H1 (cell line): Measurements from ENCODE around the gene FHIT. TPM values are rescaled to one million over a fixed set of nuclear protein-coding genes. Genes with fewer than 3 reads are reported as not detected.

Source experiments
- CTCF ChIA-PET: fragments of 300-600 bp; sonication (Branson Sonifier 250); formaldehyde crosslinking; loops from one replicate; lab custom pipeline; 2021; ENCODE audit not compliant: partially characterized antibody; lab: Charles Lee
- POLR2A ChIA-PET: fragments of 300-600 bp; sonication (Branson Sonifier 250); formaldehyde crosslinking; loops from one replicate; lab custom pipeline; 2021; ENCODE audit warnings: inconsistent platforms; ENCODE audit not compliant: partially characterized antibody; lab: Charles Lee
- DNase-seq, 2 experiments: peaks; one replicate each; pipeline versions ENCODE4 v3.0.0 to v3.0.0-alpha.2; 2010 to 2022; ENCODE audit warnings: low spot score in 2 of 2, low read depth in 1 of 2, mixed read lengths in 1 of 2
- FAIRE-seq: peaks from 2 replicates; lab custom pipeline; 2011; peaks lifted over from hg19 to GRCh38; lab: Jason Lieb, UNC
- H2AFZ ChIP-seq: 2 replicates; pipeline ENCODE4 v1.8.1; 2012; ENCODE audit warnings: low read length, inconsistent platforms
- H2AK5ac ChIP-seq: 2 replicates; pipeline ENCODE4 v1.6.1; 2013; ENCODE audit warnings: low read depth, low read length
- H2BK120ac ChIP-seq: replicated peaks from 2 replicates; pipeline ENCODE3; 2013; ENCODE audit warnings: low read depth, low read length, inconsistent platforms
- H2BK12ac ChIP-seq: 2 replicates; pipeline ENCODE4 v1.6.1; 2013; ENCODE audit warnings: low read depth, low read length
- H2BK15ac ChIP-seq: 2 replicates; pipeline ENCODE4 v1.6.1; 2013; ENCODE audit warnings: low read length
- H2BK20ac ChIP-seq: 2 replicates; pipeline ENCODE4 v1.6.1; 2013; ENCODE audit warnings: low read length
- H2BK5ac ChIP-seq: 2 replicates; pipeline ENCODE4 v1.6.1; 2013; ENCODE audit warnings: low read depth, low read length
- H3K14ac ChIP-seq: 2 replicates; pipeline ENCODE4 v1.6.1; 2013; ENCODE audit warnings: inconsistent platforms; ENCODE audit not compliant: insufficient read length
- H3K18ac ChIP-seq: 2 replicates; pipeline ENCODE4 v1.6.1; 2013; ENCODE audit warnings: low read length; ENCODE audit errors: extremely low read depth
- H3K23ac ChIP-seq: 2 replicates; pipeline ENCODE4 v1.6.1; 2013; ENCODE audit warnings: inconsistent platforms; ENCODE audit not compliant: insufficient read length
- H3K23me2 ChIP-seq: 2 replicates; pipeline ENCODE4 v1.6.1; 2013; ENCODE audit warnings: low read depth, low read length
- H3K27ac ChIP-seq: 2 replicates; pipeline ENCODE4 v1.6.1; 2011; ENCODE audit warnings: low read depth, low read length, inconsistent platforms
- H3K27me3 ChIP-seq, 4 experiments: replicated peaks in 1 of 4; 1 replicate in 1 of 4; 2 replicates in 3 of 4; pipeline versions ENCODE4 v1.6.1 to v1.8.1; 2011 to 2013; ENCODE audit warnings: low read length in 3 of 4, mild to moderate bottlenecking in 3 of 4, inconsistent platforms in 2 of 4, mixed read lengths in 2 of 4, moderate library complexity in 1 of 4; ENCODE audit not compliant: control insufficient read depth in 3 of 4, insufficient read depth in 3 of 4; ENCODE audit errors: extremely low read depth in 1 of 4
- H3K36me3 ChIP-seq, 4 experiments: 2 replicates each; pipeline versions ENCODE4 v1.6.1 to v1.8.1; 2011 to 2013; ENCODE audit warnings: mild to moderate bottlenecking in 4 of 4, low read length in 3 of 4, moderate library complexity in 2 of 4, control low read depth in 1 of 4, inconsistent platforms in 1 of 4; ENCODE audit not compliant: insufficient read depth in 4 of 4, control insufficient read depth in 2 of 4
- H3K4ac ChIP-seq: replicated peaks from 2 replicates; pipeline ENCODE3; 2013; ENCODE audit warnings: low read length, low read depth, mixed read lengths, inconsistent platforms; ENCODE audit not compliant: insufficient read length
- H3K4me1 ChIP-seq, 4 experiments: replicated peaks in 1 of 4; 1 replicate in 1 of 4; 2 replicates in 3 of 4; pipeline versions ENCODE4 v1.6.1 to v1.8.1; 2011 to 2013; ENCODE audit warnings: low read length in 3 of 4, inconsistent platforms in 2 of 4, mixed read lengths in 1 of 4; ENCODE audit not compliant: insufficient read depth in 4 of 4, control insufficient read depth in 3 of 4
- H3K4me2 ChIP-seq, 2 experiments: 2 replicates each; pipeline versions ENCODE4 v1.6.1 to v1.8.1; 2011 to 2013; ENCODE audit warnings: low read depth in 2 of 2, low read length in 2 of 2, control low read depth in 1 of 2, inconsistent platforms in 1 of 2, mild to moderate bottlenecking in 1 of 2; ENCODE audit not compliant: insufficient read depth in 1 of 2
- H3K4me3 ChIP-seq, 4 experiments: fragments of 200-600, 300-600 bp in 1 of 4; sonication (generic), shearing (Covaris generic), sonication (Bioruptor Twin) in 1 of 4; 2 replicates each; pipeline versions ENCODE4 v1.5.1 to v1.8.1; 2011 to 2016; ENCODE audit warnings: low read length in 4 of 4, low read depth in 3 of 4, control low read depth in 2 of 4, inconsistent platforms in 2 of 4, mild to moderate bottlenecking in 2 of 4, mixed read lengths in 1 of 4, moderate library complexity in 1 of 4; ENCODE audit not compliant: insufficient read depth in 2 of 4; ENCODE audit errors: extremely low read depth in 1 of 4
- H3K56ac ChIP-seq: replicated peaks from 2 replicates; pipeline ENCODE3; 2013; ENCODE audit warnings: low read depth, mild to moderate bottlenecking, mixed read lengths, low read length, inconsistent platforms; ENCODE audit not compliant: insufficient read length
- H3K79me1 ChIP-seq: 2 replicates; pipeline ENCODE4 v1.6.1; 2013; ENCODE audit warnings: low read depth, low read length, control low read depth
- H3K79me2 ChIP-seq, 2 experiments: 2 replicates each; pipeline versions ENCODE4 v1.6.1 to v1.8.1; 2012 to 2013; ENCODE audit warnings: low read length in 2 of 2, mild to moderate bottlenecking in 2 of 2, inconsistent platforms in 1 of 2; ENCODE audit not compliant: insufficient read depth in 2 of 2, control insufficient read depth in 1 of 2
- H3K9ac ChIP-seq, 4 experiments: replicated peaks in 1 of 4; 1 replicate in 1 of 4; 2 replicates in 3 of 4; pipeline versions ENCODE4 v1.6.1 to v1.8.1; 2011 to 2013; ENCODE audit warnings: low read depth in 3 of 4, low read length in 3 of 4, control low read depth in 2 of 4, mild to moderate bottlenecking in 2 of 4, moderate library complexity in 2 of 4, inconsistent platforms in 1 of 4; ENCODE audit errors: extremely low read depth in 1 of 4
- H3K9me3 ChIP-seq, 2 experiments: 2 replicates each; pipeline versions ENCODE4 v1.6.1 to v1.8.1; 2012 to 2013; ENCODE audit warnings: mild to moderate bottlenecking in 2 of 2, moderate library complexity in 2 of 2, control low read depth in 1 of 2, inconsistent platforms in 1 of 2, low read depth in 1 of 2, low read length in 1 of 2, mixed read lengths in 1 of 2; ENCODE audit not compliant: insufficient read depth in 2 of 2
- H4K20me1 ChIP-seq, 2 experiments: replicated peaks in 1 of 2; 2 replicates each; pipeline versions ENCODE3 to v1.8.1; 2011 to 2013; ENCODE audit warnings: inconsistent platforms in 2 of 2, low read length in 2 of 2, mild to moderate bottlenecking in 1 of 2; ENCODE audit not compliant: insufficient read depth in 2 of 2, control insufficient read depth in 1 of 2
- H4K5ac ChIP-seq: 2 replicates; pipeline ENCODE4 v1.6.1; 2013; ENCODE audit warnings: low read length, low read depth, mixed read lengths, inconsistent platforms; ENCODE audit not compliant: insufficient read length
- H4K8ac ChIP-seq: 2 replicates; pipeline ENCODE4 v1.8.0; 2013; ENCODE audit warnings: mild to moderate bottlenecking, moderate library complexity, low read length, inconsistent platforms; ENCODE audit not compliant: insufficient read depth; ENCODE audit errors: extremely low read depth
- H4K91ac ChIP-seq: replicated peaks from 2 replicates; pipeline ENCODE3; 2013; ENCODE audit warnings: low read length, mixed read lengths, inconsistent platforms; ENCODE audit not compliant: insufficient read length
- CREB1 ChIP-seq: IDR thresholded peaks from 2 replicates; pipeline ENCODE4 v1.6.1; 2012; ENCODE audit warnings: inconsistent platforms
- GTF2F1 ChIP-seq: IDR thresholded peaks from 2 replicates; pipeline ENCODE4 v1.6.1; 2012; ENCODE audit warnings: low read depth, low read length, improper control_type of control experiment, borderline replicate concordance
- HDAC2 ChIP-seq, 2 experiments: fragments of 300-600 bp in 1 of 2; sonication (generic) in 1 of 2; IDR thresholded peaks; 2 replicates each; pipeline ENCODE4 v1.6.1; 2011 to 2012; ENCODE audit warnings: low read depth in 2 of 2, low read length in 2 of 2, mild to moderate bottlenecking in 2 of 2, moderate library complexity in 2 of 2, borderline replicate concordance in 1 of 2, inconsistent platforms in 1 of 2
- HDAC6 ChIP-seq: IDR thresholded peaks from one replicate; pipeline ENCODE4 v1.7.1; 2012; ENCODE audit warnings: low read depth, mild to moderate bottlenecking, inconsistent platforms, low read length, moderate library complexity
- JUN ChIP-seq: IDR thresholded peaks from 2 replicates; pipeline ENCODE4 v1.6.1; 2011; ENCODE audit warnings: low read depth, mild to moderate bottlenecking, improper control_type of control experiment, low read length
- POLR2A ChIP-seq, 2 experiments: IDR thresholded peaks; 1 replicate in 1 of 2; 2 replicates in 1 of 2; pipeline ENCODE4 v1.6.1; 2011; ENCODE audit warnings: low read depth in 2 of 2, low read length in 2 of 2, mild to moderate bottlenecking in 2 of 2; ENCODE audit errors: control extremely low read depth in 1 of 2
- SIRT6 ChIP-seq: IDR thresholded peaks from one replicate; pipeline ENCODE4 v1.7.1; 2012; ENCODE audit warnings: low read length, inconsistent platforms
- SIX5 ChIP-seq: IDR thresholded peaks from 2 replicates; pipeline ENCODE4 v1.6.1; 2011; ENCODE audit warnings: mild to moderate bottlenecking, low read depth, low read length
- SRF ChIP-seq: IDR thresholded peaks from 2 replicates; pipeline ENCODE4 v1.6.1; 2011; ENCODE audit warnings: mild to moderate bottlenecking, low read depth, low read length, moderate library complexity
- TCF12 ChIP-seq: IDR thresholded peaks from 2 replicates; pipeline ENCODE4 v1.6.1; 2011; ENCODE audit warnings: low read depth, mild to moderate bottlenecking, low read length
- TEAD4 ChIP-seq: IDR thresholded peaks from 2 replicates; pipeline ENCODE4 v1.6.1; 2012; ENCODE audit warnings: low read depth, low read length, inconsistent platforms, mixed read lengths
- WGBS, 2 experiments: shearing (Covaris generic) in 1 of 2; methylation state at CpG; one replicate each; pipeline versions ENCODE4 v1.1.6 to v1.1.7; 2013 to 2015; ENCODE audit warnings: low lambda C conversion rate in 2 of 2, mixed read lengths in 2 of 2, inconsistent platforms in 1 of 2, low coverage in 1 of 2, missing lambda C conversion rate in 1 of 2; ENCODE audit not compliant: insufficient replicate concordance in 2 of 2, insufficient coverage in 1 of 2, insufficient read length in 1 of 2; ENCODE audit errors: extremely low coverage in 1 of 2, missing lambda C conversion rate in 1 of 2; 5-methylcytosine and 5-hydroxymethylcytosine counted together
- polyA plus RNA-seq, 7 experiments: library from polyadenylated mRNA; depleted of rRNA in 3 of 7; stranded (reverse) in 5 of 7; unstranded in 2 of 7; fragments of >200 nt in 5 of 7; fragments of 200-250 nt in 2 of 7; gene quantifications; 1 replicate in 5 of 7; 2 replicates in 1 of 7; 4 replicates in 1 of 7; pipeline versions ENCODE4 v1.2.1 to v1.2.3, GENCODE V29; 2011 to 2013; ENCODE audit warnings: missing spikeins in 2 of 7, mixed read lengths in 2 of 7
- total RNA-seq: library from RNA; stranded (reverse); fragmentation: NEBNext Ultra II Directional; extraction: Animal tissue kit (Norgen Biotek cat#: 25700); gene quantifications from 2 replicates; pipeline ENCODE4 v1.2.1, GENCODE V29; 2021
- TF ChIP-seq, protein P1 (sequence below): IDR thresholded peaks from 2 replicates; pipeline ENCODE4 v1.6.1; 2011; ENCODE audit warnings: low read depth, mild to moderate bottlenecking, low read length; ENCODE audit not compliant: insufficient read depth
- TF ChIP-seq, protein P2 (sequence below), 3 experiments: IDR thresholded peaks; 1 replicate in 2 of 3; 2 replicates in 1 of 3; pipeline versions ENCODE4 v1.5.1 to v1.6.1; 2011; ENCODE audit warnings: low read length in 3 of 3, mild to moderate bottlenecking in 3 of 3, inconsistent platforms in 2 of 3, low read depth in 1 of 3, moderate library complexity in 1 of 3; ENCODE audit not compliant: insufficient read depth in 1 of 3; ENCODE audit errors: control extremely low read depth in 1 of 3

Gene FHIT
- total and polyA plus RNA-seq, 2 of the 8 experiments (the other 6 are each of a cell fraction or from before 2014, with no cell fraction given), result 1.2 to 3.2 TPM

DNA sequence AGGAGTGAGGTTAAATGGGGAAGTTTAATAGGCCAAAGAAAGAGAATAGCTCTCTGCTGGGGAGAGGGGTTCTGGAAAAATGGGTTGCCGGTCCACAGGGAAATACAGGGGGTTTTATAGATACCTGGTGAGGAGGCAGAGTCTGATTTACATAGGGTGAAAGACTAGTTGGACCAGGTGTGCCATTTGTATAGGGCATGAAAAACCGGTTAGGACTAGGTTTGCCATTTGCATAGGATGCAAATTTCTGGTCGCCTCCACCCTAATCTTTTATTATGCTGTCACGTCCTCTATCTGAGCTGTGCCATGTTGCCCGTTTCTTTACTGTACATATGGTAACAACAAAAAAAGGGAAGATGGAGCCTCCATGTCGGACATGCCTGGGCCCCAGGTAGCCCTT is 960.1 kb downstream of the FHIT start:
- H3K14ac ChIP-seq, result no peak overlapping the region
- no peaks in the 10 kb centered on the region for H3K9me3 ChIP-seq
- no peak overlapping the region for H3K56ac ChIP-seq
- H2AK5ac ChIP-seq, result no peak overlapping the region
- no peak overlapping the region for H2AFZ ChIP-seq
- CTCF ChIA-PET, result no interaction called here
- no peak overlapping the region for H3K23ac ChIP-seq
- no peak overlapping the region for H3K9ac ChIP-seq
- WGBS, 2 experiments, result 86% methylated on average over 6 of the region's 6 CpGs; no CpG with 5 or more reads in 1 of the 2 experiments
- H4K20me1 ChIP-seq, result no peaks in the 10 kb centered on the region
- FAIRE-seq, result no peak
- no peaks in the 10 kb centered on the region for H3K79me2 ChIP-seq
- H3K4me2 ChIP-seq, result no peak overlapping the region
- H3K36me3 ChIP-seq, result no peaks in the 10 kb centered on the region
- no peak overlapping the region for H3K27ac ChIP-seq
- H2BK5ac ChIP-seq, result no peak overlapping the region
- DNase-seq, result no peak
- no peak overlapping the region for H2BK15ac ChIP-seq
- no peak overlapping the region for H2BK12ac ChIP-seq
- no peak overlapping the region for H4K5ac ChIP-seq
- no peaks in the 10 kb centered on the region for H3K27me3 ChIP-seq
- H4K8ac ChIP-seq, result no peak overlapping the region
- POLR2A ChIA-PET, result no interaction called here
- no peak overlapping the region for H3K18ac ChIP-seq
- no peak overlapping the region for H3K4ac ChIP-seq
- H4K91ac ChIP-seq, result no peak overlapping the region
- no peaks in the 10 kb centered on the region for H3K79me1 ChIP-seq
- H3K4me1 ChIP-seq, result no peaks in the 10 kb centered on the region; a peak in 1 of 7 replicates
- no peak overlapping the region for H3K4me3 ChIP-seq
- no peak overlapping the region for H2BK120ac ChIP-seq
- no peak overlapping the region for H2BK20ac ChIP-seq
- H3K23me2 ChIP-seq, result no peaks in the 10 kb centered on the region; the same call in 1 of the 2 replicates
- TF ChIP-seq TCF12, result no peak
- no peak for TF ChIP-seq SIX5
- no peak for TF ChIP-seq SIRT6
- no peak for TF ChIP-seq TEAD4
- TF ChIP-seq JUN, result no peak
- no peak for TF ChIP-seq HDAC2 (IDR thresholded peaks at IDR 0.05; ENCODE audit: borderline replicate concordance in 1 of 2, low read depth in 2 of 2, low read length in 2 of 2)
- TF ChIP-seq, protein P1, sequence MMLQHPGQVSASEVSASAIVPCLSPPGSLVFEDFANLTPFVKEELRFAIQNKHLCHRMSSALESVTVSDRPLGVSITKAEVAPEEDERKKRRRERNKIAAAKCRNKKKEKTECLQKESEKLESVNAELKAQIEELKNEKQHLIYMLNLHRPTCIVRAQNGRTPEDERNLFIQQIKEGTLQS, result no peak
- no peak for TF ChIP-seq SRF
- TF ChIP-seq, protein P2, sequence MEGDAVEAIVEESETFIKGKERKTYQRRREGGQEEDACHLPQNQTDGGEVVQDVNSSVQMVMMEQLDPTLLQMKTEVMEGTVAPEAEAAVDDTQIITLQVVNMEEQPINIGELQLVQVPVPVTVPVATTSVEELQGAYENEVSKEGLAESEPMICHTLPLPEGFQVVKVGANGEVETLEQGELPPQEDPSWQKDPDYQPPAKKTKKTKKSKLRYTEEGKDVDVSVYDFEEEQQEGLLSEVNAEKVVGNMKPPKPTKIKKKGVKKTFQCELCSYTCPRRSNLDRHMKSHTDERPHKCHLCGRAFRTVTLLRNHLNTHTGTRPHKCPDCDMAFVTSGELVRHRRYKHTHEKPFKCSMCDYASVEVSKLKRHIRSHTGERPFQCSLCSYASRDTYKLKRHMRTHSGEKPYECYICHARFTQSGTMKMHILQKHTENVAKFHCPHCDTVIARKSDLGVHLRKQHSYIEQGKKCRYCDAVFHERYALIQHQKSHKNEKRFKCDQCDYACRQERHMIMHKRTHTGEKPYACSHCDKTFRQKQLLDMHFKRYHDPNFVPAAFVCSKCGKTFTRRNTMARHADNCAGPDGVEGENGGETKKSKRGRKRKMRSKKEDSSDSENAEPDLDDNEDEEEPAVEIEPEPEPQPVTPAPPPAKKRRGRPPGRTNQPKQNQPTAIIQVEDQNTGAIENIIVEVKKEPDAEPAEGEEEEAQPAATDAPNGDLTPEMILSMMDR (IDR thresholded peaks at IDR 0.05; ENCODE audit: control extremely low read depth in 1 of 3, insufficient read depth in 1 of 3, low read depth in 1 of 3, low read length in 3 of 3), result no peak
- no peak for TF ChIP-seq POLR2A (IDR thresholded peaks at IDR 0.05; ENCODE audit: control extremely low read depth in 1 of 2, low read depth in 2 of 2, low read length in 2 of 2)
- TF ChIP-seq CREB1, result no peak
- TF ChIP-seq HDAC6, result no peak
- TF ChIP-seq GTF2F1, result no peak
